Measurements from ENCODE around the gene S1PR3.
A peak's percentile ranks its signal among the peaks of the same experiment; 100 is the strongest.

The S1PR3 gene

GRCh38 chr9:88984543-88984883, 6.8 kb upstream of the S1PR3 start:
- Histone ChIP-seq H3K9me3 (replicated peaks; ENCODE audit: low read length) (no peaks in the 10 kb centered on the region), H3K36me3 (ENCODE audit: insufficient read depth, low read length) (no peaks in the 10 kb centered on the region), H3K4me3 (ENCODE audit: low read length) (no peak overlapping the region), H3K9ac (ENCODE audit: low read depth, low read length) (no peak overlapping the region), H3K4me1 (ENCODE audit: control insufficient read depth, insufficient read depth, low read length) (peaks cover 21% of the 10 kb centered on the region), H3K4me2 (ENCODE audit: low read length) (no peak overlapping the region), H3K27me3 (ENCODE audit: control insufficient read depth, insufficient read depth, low read length) (no peaks in the 10 kb centered on the region)

- H3K4me1 ChIP-seq (ENCODE audit: control insufficient read depth, insufficient read depth, low read length): peaks cover 21% of the 10 kb centered on the region
- H3K36me3 ChIP-seq (ENCODE audit: insufficient read depth, low read length): no peaks in the 10 kb centered on the region
- H3K27me3 ChIP-seq (ENCODE audit: control insufficient read depth, insufficient read depth, low read length): no peaks in the 10 kb centered on the region
- H3K9ac ChIP-seq (ENCODE audit: low read depth, low read length): no peak overlapping the region
- H3K4me3 ChIP-seq (ENCODE audit: low read length): no peak overlapping the region
- H3K9me3 ChIP-seq (replicated peaks; ENCODE audit: low read length): no peaks in the 10 kb centered on the region
- no peak overlapping the region for H3K4me2 ChIP-seq (ENCODE audit: low read length)
These were observed 5.7 kb upstream of the S1PR3 start for GRCh38 chr9:88985616-88986015.

DNA sequence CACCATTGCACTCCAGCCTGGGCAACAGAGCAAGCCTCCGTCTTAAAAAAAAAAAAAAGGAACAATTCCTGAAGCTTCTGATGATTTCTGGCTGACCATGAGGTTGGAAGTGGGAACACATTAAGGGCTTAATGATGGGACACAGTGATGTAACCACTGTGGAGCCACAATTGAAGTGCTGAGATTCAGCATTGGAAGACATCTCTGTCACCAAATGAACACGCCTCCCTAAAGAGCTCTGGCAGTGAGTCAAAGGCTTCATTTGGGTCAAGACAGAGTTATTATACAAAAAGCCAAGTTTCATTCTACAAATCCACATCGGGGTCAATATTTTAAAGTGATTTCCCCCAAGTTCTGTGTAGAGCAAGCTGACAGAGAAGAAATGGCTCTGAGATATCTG, 4.5 kb upstream of the S1PR3 start:
- H3K36me3 ChIP-seq (ENCODE audit: insufficient read depth, low read length): no peaks in the 10 kb centered on the region
- H3K4me3 ChIP-seq (ENCODE audit: low read length): no peak overlapping the region
- no peaks in the 10 kb centered on the region for H3K9me3 ChIP-seq (replicated peaks; ENCODE audit: low read length)
- H3K9ac ChIP-seq (ENCODE audit: low read depth, low read length): no peak overlapping the region
- no peak overlapping the region for H3K4me2 ChIP-seq (ENCODE audit: low read length)
- H3K4me1 ChIP-seq (ENCODE audit: control insufficient read depth, insufficient read depth, low read length): peaks cover 19% of the 10 kb centered on the region
- no peaks in the 10 kb centered on the region for H3K27me3 ChIP-seq (ENCODE audit: control insufficient read depth, insufficient read depth, low read length)

DNA sequence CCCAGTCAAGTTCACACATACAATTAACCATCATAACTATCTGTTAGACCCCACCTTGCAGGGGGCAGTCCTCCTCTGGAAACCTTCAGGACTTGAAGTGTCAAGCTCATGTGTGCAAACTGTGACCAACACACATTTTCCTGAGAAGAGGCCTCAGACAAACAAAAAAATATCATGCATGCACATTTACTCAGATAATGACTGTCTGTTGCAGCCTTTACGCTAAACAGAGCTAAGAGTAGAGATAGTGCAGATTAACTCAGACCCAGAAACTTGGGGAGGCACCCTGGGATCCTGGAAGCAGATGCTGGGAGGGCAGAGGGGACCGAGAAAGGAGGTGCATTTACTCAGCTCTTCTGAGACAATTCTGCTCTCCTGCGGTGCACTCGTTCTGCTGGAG, 3.6 kb upstream of the S1PR3 start:
- Histone ChIP-seq H3K9ac (ENCODE audit: low read depth, low read length) (no peak overlapping the region), H3K4me1 (ENCODE audit: control insufficient read depth, insufficient read depth, low read length) (peaks cover 19% of the 10 kb centered on the region)

DNA sequence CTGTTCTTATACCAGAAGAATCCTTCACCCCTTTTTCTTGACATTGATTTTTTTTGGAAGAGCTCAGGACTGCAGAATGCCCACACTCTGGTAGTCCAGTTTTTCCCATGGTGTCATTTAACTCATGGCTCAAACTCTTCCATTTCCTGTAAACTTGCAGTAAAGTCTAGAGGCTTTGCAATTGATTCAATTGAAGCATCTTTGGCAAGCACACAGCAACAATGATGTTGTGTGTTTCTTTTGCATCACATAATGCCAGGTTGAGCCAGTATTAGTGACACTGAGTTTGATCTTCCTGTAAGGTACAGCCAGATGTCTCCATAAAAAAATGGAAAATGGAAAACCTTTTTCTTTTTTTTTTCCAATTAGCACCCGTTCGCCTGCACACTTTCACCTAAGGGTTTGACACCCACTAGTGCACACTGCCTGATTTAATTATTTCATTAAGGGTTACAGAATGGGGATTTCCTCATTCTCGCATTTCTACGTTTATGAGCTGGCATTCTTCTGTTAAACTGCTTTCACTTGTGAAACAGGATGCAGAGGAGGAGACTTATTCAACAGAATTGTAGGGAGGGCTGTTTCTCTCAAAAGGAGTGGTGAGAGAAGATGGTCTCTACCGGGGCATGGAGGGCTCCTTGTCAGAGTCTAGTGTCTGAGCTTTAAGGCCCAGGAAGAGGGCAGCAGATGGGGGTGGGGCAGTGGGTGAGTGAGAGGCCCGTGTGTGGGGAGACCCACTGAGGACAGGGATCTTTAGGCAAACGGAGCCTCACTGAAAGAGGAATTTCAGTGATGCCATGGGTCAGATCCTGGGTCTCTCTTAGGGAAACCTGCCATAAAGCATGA, 2.2 kb upstream of the S1PR3 start:
- no peaks in the 10 kb centered on the region for H3K27me3 ChIP-seq (ENCODE audit: control insufficient read depth, insufficient read depth, low read length)
- peaks cover 24% of the 10 kb centered on the region for H3K4me1 ChIP-seq (ENCODE audit: control insufficient read depth, insufficient read depth, low read length)
- H3K9me3 ChIP-seq (replicated peaks; ENCODE audit: low read length): no peaks in the 10 kb centered on the region
- peak overlapping the region; percentile 52 for H3K9ac ChIP-seq (ENCODE audit: low read depth, low read length)
- no peak overlapping the region for H3K4me3 ChIP-seq (ENCODE audit: low read length)
- H3K4me2 ChIP-seq (ENCODE audit: low read length): peak overlapping the region; percentile 65
- peaks cover 8% of the 10 kb centered on the region for H3K36me3 ChIP-seq (ENCODE audit: insufficient read depth, low read length)

More for the DNA sequence above, 3.6 kb upstream of the S1PR3 start:
- no peaks in the 10 kb centered on the region for H3K9me3 ChIP-seq (replicated peaks; ENCODE audit: low read length)
- H3K27me3 ChIP-seq (ENCODE audit: control insufficient read depth, insufficient read depth, low read length): no peaks in the 10 kb centered on the region
- H3K4me2 ChIP-seq (ENCODE audit: low read length): no peak overlapping the region
- no peaks in the 10 kb centered on the region for H3K36me3 ChIP-seq (ENCODE audit: insufficient read depth, low read length)
- H3K4me3 ChIP-seq (ENCODE audit: low read length): no peak overlapping the region

DNA sequence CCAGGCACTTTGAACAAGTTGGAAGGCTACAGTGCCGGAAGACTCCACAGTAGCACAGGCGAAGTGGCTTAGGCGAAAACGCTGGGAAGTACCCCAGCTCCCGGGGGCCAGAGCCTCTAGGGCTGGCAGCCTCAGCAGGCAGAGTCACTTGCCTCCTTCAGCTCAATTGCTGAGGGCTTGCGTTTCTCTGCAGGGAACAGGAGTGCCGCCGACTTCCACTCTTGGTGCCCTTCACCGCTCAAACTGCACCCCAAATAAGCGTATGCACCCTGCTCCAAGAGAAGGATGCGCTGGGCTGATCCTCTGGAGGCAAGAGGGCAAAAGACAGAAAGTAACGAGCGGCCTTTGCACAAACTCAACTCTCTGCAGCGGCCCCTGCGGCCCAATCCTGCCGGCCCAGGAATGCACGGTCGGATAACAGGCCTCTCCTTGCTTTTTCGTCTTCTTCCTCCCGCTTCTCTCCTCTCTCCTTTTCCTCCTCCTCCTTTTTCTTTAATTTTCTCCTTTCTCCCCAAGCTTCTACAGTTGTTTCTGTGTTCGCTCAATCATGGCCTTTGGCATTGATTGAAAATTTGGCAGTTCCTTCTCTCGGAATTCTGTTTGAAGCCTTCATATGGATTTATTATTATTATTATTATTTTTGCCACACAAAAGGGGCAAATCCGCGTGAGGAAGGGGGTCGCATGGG, 1.1 kb upstream of the S1PR3 start:
- H3K27me3 ChIP-seq (ENCODE audit: control insufficient read depth, insufficient read depth, low read length): no peaks in the 10 kb centered on the region
- no peak overlapping the region for H3K9ac ChIP-seq (ENCODE audit: low read depth, low read length)
- H3K36me3 ChIP-seq (ENCODE audit: insufficient read depth, low read length): peaks cover 17% of the 10 kb centered on the region
- H3K4me3 ChIP-seq (ENCODE audit: low read length): no peak overlapping the region
- H3K4me2 ChIP-seq (ENCODE audit: low read length): no peak overlapping the region
- H3K4me1 ChIP-seq (ENCODE audit: control insufficient read depth, insufficient read depth, low read length): peaks cover 33% of the 10 kb centered on the region
- no peaks in the 10 kb centered on the region for H3K9me3 ChIP-seq (replicated peaks; ENCODE audit: low read length)

- Histone ChIP-seq H3K4me3 (ENCODE audit: low read length) (peak overlapping the region; percentile 69), H3K4me1 (ENCODE audit: control insufficient read depth, insufficient read depth, low read length) (peaks cover 38% of the 10 kb centered on the region), H3K9ac (ENCODE audit: low read depth, low read length) (peak overlapping the region; percentile 72)
These were observed 571 bp upstream of the S1PR3 start for GRCh38 chr9:88990729-88991065.

GRCh38 chr9:88992556-88992955, 1.3 kb downstream of the S1PR3 start:
- Histone ChIP-seq H3K4me1 (ENCODE audit: control insufficient read depth, insufficient read depth, low read length) (peaks cover 53% of the 10 kb centered on the region), H3K9ac (ENCODE audit: low read depth, low read length) (peak overlapping the region; percentile 83), H3K9me3 (replicated peaks; ENCODE audit: low read length) (no peaks in the 10 kb centered on the region), H3K4me3 (ENCODE audit: low read length) (peak overlapping the region; percentile 83), H3K27me3 (ENCODE audit: control insufficient read depth, insufficient read depth, low read length) (no peaks in the 10 kb centered on the region), H3K36me3 (ENCODE audit: insufficient read depth, low read length) (peaks cover 40% of the 10 kb centered on the region), H3K4me2 (ENCODE audit: low read length) (peak overlapping the region; percentile 78)

More at GRCh38 chr9:88990729-88991065, 571 bp upstream of the S1PR3 start:
- Histone ChIP-seq H3K9me3 (replicated peaks; ENCODE audit: low read length) (no peaks in the 10 kb centered on the region), H3K36me3 (ENCODE audit: insufficient read depth, low read length) (peaks cover 21% of the 10 kb centered on the region), H3K27me3 (ENCODE audit: control insufficient read depth, insufficient read depth, low read length) (no peaks in the 10 kb centered on the region), H3K4me2 (ENCODE audit: low read length) (peak overlapping the region; percentile 84)

GRCh38 chr9:88993327-88993726, 2.1 kb downstream of the S1PR3 start:
- peaks cover 60% of the 10 kb centered on the region for H3K4me1 ChIP-seq (ENCODE audit: control insufficient read depth, insufficient read depth, low read length)
- H3K36me3 ChIP-seq (ENCODE audit: insufficient read depth, low read length): peaks cover 45% of the 10 kb centered on the region
- H3K9me3 ChIP-seq (replicated peaks; ENCODE audit: low read length): no peaks in the 10 kb centered on the region
- H3K27me3 ChIP-seq (ENCODE audit: control insufficient read depth, insufficient read depth, low read length): no peaks in the 10 kb centered on the region
- H3K4me3 ChIP-seq (ENCODE audit: low read length): peak overlapping the region; percentile 83
- peak overlapping the region; percentile 78 for H3K4me2 ChIP-seq (ENCODE audit: low read length)
- peak overlapping the region; percentile 83 for H3K9ac ChIP-seq (ENCODE audit: low read depth, low read length)

DNA sequence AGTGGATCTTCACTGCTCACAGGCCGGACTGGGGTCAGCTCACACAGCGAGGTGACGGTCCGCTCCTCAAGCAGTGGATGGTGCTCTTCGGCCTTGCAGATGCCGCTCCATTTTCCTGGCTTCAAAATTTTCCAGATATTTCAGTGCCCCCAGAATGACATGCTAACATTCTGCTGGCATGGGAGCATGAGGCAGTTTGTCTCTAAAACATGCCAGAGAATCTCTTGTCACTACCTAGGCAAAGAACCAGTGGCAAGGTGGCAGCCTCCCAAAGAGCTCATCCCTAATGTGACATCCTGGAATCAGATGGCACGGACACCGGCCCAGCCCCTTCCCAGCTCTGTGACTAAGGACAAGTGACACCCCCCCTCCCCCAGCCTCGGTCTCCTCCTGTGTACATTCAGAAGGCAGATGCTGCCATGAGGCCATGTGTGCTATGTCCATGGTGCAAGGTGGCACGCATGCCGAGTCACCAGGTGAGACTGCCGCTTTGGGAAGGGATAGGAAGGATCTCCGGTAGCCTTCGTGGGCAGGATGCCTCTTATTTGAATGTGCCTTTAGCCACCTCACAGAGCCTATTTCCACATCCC, 2.7 kb downstream of the S1PR3 start:
- no peaks in the 10 kb centered on the region for H3K27me3 ChIP-seq (ENCODE audit: control insufficient read depth, insufficient read depth, low read length)
- H3K36me3 ChIP-seq (ENCODE audit: insufficient read depth, low read length): peaks cover 50% of the 10 kb centered on the region
- peak overlapping the region; percentile 78 for H3K4me2 ChIP-seq (ENCODE audit: low read length)
- H3K9ac ChIP-seq (ENCODE audit: low read depth, low read length): peak overlapping the region; percentile 83
- H3K9me3 ChIP-seq (replicated peaks; ENCODE audit: low read length): no peaks in the 10 kb centered on the region
- peaks cover 61% of the 10 kb centered on the region for H3K4me1 ChIP-seq (ENCODE audit: control insufficient read depth, insufficient read depth, low read length)
- peak overlapping the region; percentile 83 for H3K4me3 ChIP-seq (ENCODE audit: low read length)

DNA sequence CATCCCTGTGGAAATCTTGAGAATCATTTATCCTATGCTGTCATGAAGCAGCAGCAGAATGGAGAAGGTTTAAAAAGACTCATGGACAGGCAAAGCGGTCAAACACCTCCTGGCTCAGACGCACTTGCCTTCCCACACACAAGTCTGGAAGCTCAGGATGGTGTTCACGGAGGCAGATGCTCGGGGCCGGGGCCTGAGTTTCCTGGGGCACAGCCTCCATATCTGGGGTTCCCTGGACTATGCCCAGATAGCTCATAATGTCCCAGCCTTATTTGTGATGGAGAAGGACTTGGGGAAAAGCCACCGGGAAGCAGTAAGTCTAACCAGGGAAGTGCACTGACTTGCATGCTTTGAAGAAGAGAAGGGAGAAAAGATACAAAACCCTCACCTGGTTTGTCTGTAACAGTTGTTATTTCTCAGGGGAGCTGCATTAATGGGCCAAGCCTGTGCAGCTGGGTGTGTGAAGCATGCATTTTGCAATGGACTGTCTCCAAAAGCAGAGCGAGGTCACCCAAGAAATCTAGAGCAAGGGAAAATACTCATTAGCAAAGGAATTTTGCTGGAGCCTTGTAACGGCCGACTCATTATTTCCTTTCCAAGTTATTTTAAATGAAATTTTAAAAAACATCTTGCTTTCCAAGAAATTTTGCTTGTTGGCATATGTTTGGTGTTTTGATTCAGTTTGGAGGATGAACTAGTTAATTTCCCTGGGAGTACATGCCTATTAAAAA, 3.4 kb downstream of the S1PR3 start:
- Histone ChIP-seq H3K9ac (ENCODE audit: low read depth, low read length) (no peak overlapping the region), H3K4me2 (ENCODE audit: low read length) (peak overlapping the region; percentile 78), H3K36me3 (ENCODE audit: insufficient read depth, low read length) (peaks cover 50% of the 10 kb centered on the region), H3K4me3 (ENCODE audit: low read length) (peak overlapping the region; percentile 83), H3K9me3 (replicated peaks; ENCODE audit: low read length) (no peaks in the 10 kb centered on the region), H3K27me3 (ENCODE audit: control insufficient read depth, insufficient read depth, low read length) (no peaks in the 10 kb centered on the region), H3K4me1 (ENCODE audit: control insufficient read depth, insufficient read depth, low read length) (peaks cover 58% of the 10 kb centered on the region)

All from skeletal muscle satellite cell (primary cell).